Skeletal muscle satellite cell (primary cell): ENCODE data around the gene MARS2.
"Not testable (repeated sequence)": the region's sequence is repeated elsewhere in the genome, so short reads cannot be mapped to it uniquely, and the experiment has no call there.

ENCODE experiments used
- H3K27me3 ChIP-seq: 2 replicates; pipeline ENCODE4 v1.7.0; 2013; ENCODE audit warnings: low read length; ENCODE audit not compliant: control insufficient read depth, insufficient read depth
- H3K36me3 ChIP-seq: 2 replicates; pipeline ENCODE4 v1.7.0; 2013; ENCODE audit warnings: mild to moderate bottlenecking, control low read depth, low read length; ENCODE audit not compliant: insufficient read depth
- H3K4me1 ChIP-seq: 2 replicates; pipeline ENCODE4 v1.7.0; 2013; ENCODE audit warnings: low read length; ENCODE audit not compliant: control insufficient read depth, insufficient read depth
- H3K4me2 ChIP-seq: 2 replicates; pipeline ENCODE4 v1.7.0; 2013; ENCODE audit warnings: mild to moderate bottlenecking, low read length
- H3K4me3 ChIP-seq: 2 replicates; pipeline ENCODE4 v1.7.0; 2013; ENCODE audit warnings: low read length
- H3K9ac ChIP-seq: 2 replicates; pipeline ENCODE4 v1.7.0; 2013; ENCODE audit warnings: mild to moderate bottlenecking, low read depth, low read length, moderate library complexity
- H3K9me3 ChIP-seq: replicated peaks from 2 replicates; pipeline ENCODE4 v1.7.0; 2013; ENCODE audit warnings: mild to moderate bottlenecking, control low read depth, low read length

Gene MARS2

DNA sequence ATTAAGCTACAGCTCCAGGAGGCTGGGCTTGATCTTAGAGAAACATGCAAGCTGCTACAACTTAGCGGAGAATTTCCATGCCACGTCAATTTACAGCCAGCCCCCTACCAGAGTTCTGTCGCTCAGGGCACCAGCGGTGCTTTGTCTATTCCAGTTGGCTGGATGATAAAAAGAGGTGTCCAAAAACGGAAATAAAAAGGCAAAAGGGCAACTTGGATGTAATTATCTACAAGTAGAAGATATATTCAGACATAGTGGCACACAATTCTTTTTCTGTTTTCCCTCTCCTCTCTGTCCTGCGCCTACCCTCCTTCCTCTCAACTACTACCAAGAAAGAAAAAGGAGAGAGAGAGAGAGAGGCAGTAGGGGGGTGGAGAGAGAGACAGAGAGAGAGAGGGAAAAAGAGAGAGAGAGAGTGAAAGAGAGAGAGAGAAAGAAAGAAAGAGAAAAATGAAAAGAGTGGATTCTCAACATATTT is 29.4 kb upstream of the MARS2 start:
- H3K4me1 ChIP-seq: peaks cover 15% of the 10 kb centered on the region
- peak overlapping the region; percentile 73 for H3K4me3 ChIP-seq
- H3K4me2 ChIP-seq: peak overlapping the region; percentile 90
- no peaks in the 10 kb centered on the region for H3K9me3 ChIP-seq
- H3K36me3 ChIP-seq: no peaks in the 10 kb centered on the region
- no peaks in the 10 kb centered on the region for H3K27me3 ChIP-seq
- H3K9ac ChIP-seq: peak overlapping the region; percentile 74

DNA sequence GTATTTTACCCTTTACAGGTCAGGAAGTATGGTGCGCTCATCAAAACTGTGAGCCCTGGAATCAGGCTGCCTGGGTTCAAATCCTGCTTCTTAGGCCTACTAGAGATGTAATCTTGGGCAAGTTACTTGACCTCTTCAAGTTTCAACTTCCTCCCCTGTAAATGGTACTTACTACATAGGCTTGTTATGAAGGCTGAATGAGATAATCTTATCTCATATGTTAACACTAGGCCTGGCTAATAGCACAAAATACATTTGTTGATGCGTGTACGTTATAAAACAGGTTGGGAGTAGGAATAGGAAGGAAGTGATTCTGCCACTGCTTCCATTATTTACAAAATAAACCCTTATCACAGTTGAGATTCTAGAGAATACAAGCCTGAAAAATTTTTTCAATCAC is 28.1 kb upstream of the MARS2 start:
- H3K27me3 ChIP-seq: no peaks in the 10 kb centered on the region
- H3K4me3 ChIP-seq: no peak overlapping the region
- no peak overlapping the region for H3K9ac ChIP-seq
- H3K4me2 ChIP-seq: no peak overlapping the region
- no peaks in the 10 kb centered on the region for H3K36me3 ChIP-seq
- H3K4me1 ChIP-seq: peaks cover 15% of the 10 kb centered on the region
- H3K9me3 ChIP-seq: no peaks in the 10 kb centered on the region

DNA sequence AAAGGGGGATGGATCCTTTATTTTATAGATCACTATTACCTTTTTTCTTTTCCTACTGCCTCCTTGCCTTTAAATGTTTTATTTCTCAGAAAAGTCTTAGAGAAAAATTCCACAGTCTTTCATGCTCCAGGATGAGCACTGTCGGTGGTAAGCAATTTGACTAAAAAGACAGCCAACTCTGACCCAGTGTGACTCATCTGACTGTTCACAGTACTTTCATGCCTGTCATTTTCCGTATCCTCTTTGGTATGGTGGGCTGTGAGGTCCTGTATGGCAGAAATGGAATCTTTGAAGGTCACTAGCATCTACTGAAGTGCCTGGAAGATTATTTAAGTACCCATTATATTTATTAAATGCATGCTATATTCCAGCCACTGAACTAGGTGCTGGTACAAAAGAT is 27.7 kb upstream of the MARS2 start:
- H3K4me1 ChIP-seq: peaks cover 15% of the 10 kb centered on the region
- no peaks in the 10 kb centered on the region for H3K9me3 ChIP-seq
- no peak overlapping the region for H3K9ac ChIP-seq
- H3K27me3 ChIP-seq: no peaks in the 10 kb centered on the region
- no peak overlapping the region for H3K4me3 ChIP-seq
- no peaks in the 10 kb centered on the region for H3K36me3 ChIP-seq
- H3K4me2 ChIP-seq: no peak overlapping the region

DNA sequence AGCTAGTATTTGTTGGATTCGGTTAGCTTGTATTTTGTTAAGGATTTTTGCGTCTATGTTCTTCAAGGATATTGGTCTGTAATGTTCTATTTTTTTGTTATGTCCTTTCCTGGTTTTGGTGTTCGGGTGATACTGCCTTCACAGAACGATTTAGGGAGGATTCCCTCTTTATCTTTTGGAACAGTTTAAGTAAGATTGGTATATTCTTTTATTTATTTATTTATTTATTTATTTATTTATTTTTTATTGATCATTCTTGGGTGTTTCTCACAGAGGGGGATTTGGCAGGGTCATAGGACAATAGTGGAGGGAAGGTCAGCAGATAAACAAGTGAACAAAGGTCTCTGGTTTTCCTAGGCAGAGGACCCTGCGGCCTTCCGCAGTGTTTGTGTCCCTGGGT is 10.0 kb upstream of the MARS2 start:
- H3K9me3 ChIP-seq, H3K27me3 ChIP-seq, H3K4me1 ChIP-seq, H3K4me3 ChIP-seq, H3K4me2 ChIP-seq, H3K36me3 ChIP-seq, H3K9ac ChIP-seq: not testable (repeated sequence)

DNA sequence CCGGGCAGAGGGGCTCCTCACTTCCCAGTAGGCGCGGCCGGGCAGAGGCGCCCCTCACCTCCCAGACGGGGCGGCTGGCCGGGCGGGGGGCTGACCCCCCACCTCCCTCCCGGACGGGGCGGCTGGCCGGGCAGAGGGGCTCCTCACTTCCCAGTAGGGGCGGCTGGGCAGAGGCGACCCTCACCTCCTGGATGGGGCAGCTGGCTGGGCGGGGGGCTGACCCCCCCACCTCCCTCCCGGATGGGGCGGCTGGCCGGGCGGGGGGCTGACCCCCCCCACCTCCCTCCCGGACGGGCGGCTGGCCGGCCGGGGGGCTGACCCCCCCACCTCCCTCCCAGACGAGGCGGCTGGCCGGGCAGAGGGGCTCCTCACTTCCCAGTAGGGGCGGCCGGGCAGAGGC is 9.2 kb upstream of the MARS2 start:
- H3K4me3 ChIP-seq, H3K9me3 ChIP-seq, H3K36me3 ChIP-seq, H3K4me2 ChIP-seq, H3K9ac ChIP-seq, H3K27me3 ChIP-seq, H3K4me1 ChIP-seq: not testable (repeated sequence)

DNA sequence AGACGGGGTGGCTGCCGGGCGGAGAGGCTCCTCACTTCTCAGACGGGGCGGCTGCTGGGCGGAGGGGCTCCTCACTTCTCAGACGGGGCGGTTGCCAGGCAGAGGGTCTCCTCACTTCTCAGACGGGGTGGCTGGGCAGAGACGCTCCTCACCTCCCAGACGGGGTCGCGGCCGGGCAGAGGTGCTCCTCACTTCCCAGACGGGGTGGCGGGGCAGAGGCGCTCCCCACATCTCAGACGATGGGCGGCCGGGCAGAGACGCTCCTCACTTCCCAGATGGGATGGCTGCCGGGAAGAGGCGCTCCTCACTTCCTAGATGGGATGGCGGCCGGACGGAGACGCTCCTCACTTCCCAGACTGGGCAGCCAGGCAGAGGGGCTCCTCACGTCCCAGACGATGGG is 8.6 kb upstream of the MARS2 start:
- not testable (repeated sequence) for H3K4me3 ChIP-seq, H3K27me3 ChIP-seq, H3K4me2 ChIP-seq, H3K4me1 ChIP-seq, H3K36me3 ChIP-seq, H3K9ac ChIP-seq, H3K9me3 ChIP-seq

DNA sequence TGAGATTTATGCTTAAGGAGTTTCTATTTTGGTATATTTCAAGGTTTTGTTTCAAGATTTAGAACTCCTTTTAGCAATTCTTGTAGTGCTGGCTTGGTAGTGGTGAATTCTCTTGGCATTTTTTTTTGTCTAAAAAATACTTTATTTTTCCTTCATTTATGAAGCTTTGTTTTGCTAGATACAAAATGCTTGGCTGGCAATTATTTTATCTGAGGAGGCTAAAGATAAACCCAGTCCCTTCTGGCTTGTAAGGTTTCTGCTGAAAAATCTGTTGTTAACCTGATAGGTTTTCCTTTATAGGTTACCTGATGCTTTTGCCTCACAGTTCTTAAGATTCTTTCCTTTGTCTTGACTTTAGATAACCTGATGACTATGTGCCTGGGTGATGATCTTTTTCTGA is 5.4 kb upstream of the MARS2 start:
- not testable (repeated sequence) for H3K27me3 ChIP-seq, H3K4me2 ChIP-seq, H3K9ac ChIP-seq, H3K4me3 ChIP-seq, H3K9me3 ChIP-seq, H3K4me1 ChIP-seq, H3K36me3 ChIP-seq

DNA sequence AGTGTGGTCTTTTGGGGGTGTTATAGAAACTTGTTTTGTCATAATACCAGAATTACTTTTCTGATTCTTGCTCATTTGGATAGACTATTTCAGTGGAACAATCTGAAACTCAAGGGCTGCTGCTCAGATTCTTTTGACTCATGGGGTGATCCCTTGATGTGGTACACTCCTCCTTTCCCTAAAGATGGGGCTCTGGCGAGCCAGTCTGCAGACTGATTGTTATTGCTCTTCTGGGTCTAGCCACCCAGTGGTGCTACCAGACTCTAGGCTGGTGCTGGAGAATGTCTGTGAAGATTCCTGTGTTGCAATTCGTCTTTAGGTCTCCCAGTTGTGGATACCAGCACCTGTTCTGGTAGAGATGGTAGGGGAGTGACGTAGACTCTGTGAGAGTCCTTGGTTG is 4.2 kb upstream of the MARS2 start:
- Histone ChIP-seq H3K4me2 (no peak overlapping the region), H3K9ac (no peak overlapping the region), H3K27me3 (no peaks in the 10 kb centered on the region), H3K4me3 (no peak overlapping the region), H3K36me3 (no peaks in the 10 kb centered on the region), H3K4me1 (no peaks in the 10 kb centered on the region), H3K9me3 (no peaks in the 10 kb centered on the region)

DNA sequence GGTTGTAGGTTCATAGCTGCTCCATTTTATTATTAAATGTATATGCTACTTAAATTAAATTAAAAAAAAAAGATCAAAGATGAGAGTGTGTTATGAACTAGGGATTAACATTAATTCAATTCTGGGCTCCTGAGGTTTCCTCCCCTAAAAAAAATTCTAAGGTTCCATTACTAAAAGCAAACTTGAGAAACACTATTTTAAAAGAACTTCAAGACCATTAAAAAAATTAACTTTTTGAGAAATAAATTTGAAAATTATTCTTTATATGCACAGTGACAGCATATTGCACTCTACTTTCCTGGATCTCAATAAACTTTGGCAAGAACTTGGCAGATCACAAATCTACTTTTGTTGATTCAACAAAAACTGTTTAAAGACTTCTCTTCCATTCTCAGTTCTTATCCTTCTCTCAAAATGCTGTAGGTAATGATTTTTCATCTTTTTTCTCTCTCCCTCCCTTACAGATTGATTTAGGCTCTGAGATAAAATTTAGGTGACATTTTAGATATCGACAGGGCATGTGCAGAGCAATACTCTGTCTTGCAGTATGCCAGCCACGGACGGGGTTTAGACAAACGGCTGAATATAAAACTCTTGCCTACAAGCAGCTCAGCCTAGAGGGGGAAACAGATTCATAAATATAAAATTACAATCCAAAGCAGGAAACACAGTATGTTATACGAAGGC is 592 bp upstream of the MARS2 start:
- no peaks in the 10 kb centered on the region for H3K36me3 ChIP-seq

DNA sequence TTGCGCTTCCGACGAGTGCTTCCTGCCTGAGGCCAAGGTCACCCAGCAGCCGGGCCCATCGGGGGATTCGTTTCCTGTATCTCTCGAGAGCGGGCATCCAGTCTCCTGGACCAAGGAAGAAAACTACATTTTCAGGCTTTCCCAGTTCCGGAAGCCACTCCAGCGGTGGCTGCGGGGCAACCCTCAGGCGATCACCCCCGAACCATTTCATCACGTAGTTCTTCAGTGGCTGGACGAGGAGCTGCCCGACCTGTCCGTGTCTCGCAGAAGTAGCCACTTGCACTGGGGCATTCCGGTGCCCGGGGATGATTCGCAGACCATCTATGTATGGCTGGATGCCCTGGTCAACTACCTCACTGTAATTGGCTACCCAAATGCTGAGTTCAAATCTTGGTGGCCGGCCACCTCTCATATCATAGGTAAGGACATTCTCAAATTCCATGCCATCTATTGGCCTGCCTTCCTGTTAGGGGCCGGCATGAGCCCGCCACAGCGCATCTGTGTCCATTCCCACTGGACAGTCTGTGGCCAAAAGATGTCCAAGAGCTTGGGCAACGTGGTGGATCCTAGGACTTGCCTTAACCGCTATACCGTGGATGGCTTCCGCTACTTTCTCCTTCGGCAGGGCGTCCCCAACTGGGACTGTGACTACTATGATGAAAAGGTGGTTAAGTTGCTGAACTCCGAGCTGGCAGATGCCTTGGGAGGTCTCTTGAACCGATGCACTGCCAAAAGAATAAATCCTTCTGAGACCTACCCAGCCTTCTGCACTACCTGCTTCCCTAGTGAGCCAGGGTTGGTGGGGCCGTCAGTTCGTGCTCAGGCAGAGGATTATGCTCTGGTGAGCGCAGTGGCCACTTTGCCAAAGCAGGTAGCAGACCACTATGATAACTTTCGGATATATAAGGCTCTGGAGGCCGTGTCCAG is 1.0 kb downstream of the MARS2 start:
- peak overlapping the region; percentile 99 for H3K4me2 ChIP-seq
- H3K36me3 ChIP-seq: peaks cover 5% of the 10 kb centered on the region
- H3K9ac ChIP-seq: peak overlapping the region; percentile 83
- no peaks in the 10 kb centered on the region for H3K27me3 ChIP-seq
- H3K4me1 ChIP-seq: peaks cover 19% of the 10 kb centered on the region
- H3K4me3 ChIP-seq: peak overlapping the region; percentile 99
- no peaks in the 10 kb centered on the region for H3K9me3 ChIP-seq

More for the DNA sequence above, 592 bp upstream of the MARS2 start:
- Histone ChIP-seq H3K4me3 (peak overlapping the region; percentile 99), H3K27me3 (no peaks in the 10 kb centered on the region), H3K9ac (peak overlapping the region; percentile 87), H3K9me3 (no peaks in the 10 kb centered on the region), H3K4me1 (peaks cover 17% of the 10 kb centered on the region), H3K4me2 (peak overlapping the region; percentile 99)

DNA sequence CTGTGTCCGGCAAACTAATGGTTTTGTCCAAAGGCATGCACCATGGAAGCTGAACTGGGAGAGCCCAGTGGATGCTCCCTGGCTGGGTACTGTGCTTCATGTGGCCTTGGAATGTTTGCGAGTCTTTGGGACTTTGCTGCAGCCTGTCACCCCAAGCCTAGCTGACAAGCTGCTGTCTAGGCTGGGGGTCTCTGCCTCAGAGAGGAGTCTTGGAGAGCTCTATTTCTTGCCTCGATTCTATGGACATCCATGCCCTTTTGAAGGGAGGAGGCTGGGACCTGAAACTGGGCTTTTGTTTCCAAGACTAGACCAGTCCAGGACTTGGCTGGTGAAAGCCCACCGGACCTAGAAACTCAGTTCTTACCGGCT is 1.7 kb downstream of the MARS2 start:
- Histone ChIP-seq H3K4me2 (peak overlapping the region; percentile 99), H3K9me3 (no peaks in the 10 kb centered on the region), H3K4me1 (peaks cover 23% of the 10 kb centered on the region), H3K27me3 (no peaks in the 10 kb centered on the region), H3K9ac (peak overlapping the region; percentile 83), H3K4me3 (peak overlapping the region; percentile 99), H3K36me3 (peaks cover 5% of the 10 kb centered on the region)
